GM12892 (cell line): ENCODE data around the gene AGAP9.
"Not testable (repeated sequence)": the region's sequence is repeated elsewhere in the genome, so short reads cannot be mapped to it uniquely, and the experiment has no call there.

Experiments used
- POLR2A ChIP-seq: IDR thresholded peaks from 2 replicates; pipeline ENCODE4 v1.6.1; 2011; ENCODE audit warnings: low read depth, low read length, control low read depth
- POLR2AphosphoS5 ChIP-seq: IDR thresholded peaks from 2 replicates; pipeline ENCODE4 v1.6.1; 2011; ENCODE audit warnings: low read depth, low read length, control low read depth

DNA sequence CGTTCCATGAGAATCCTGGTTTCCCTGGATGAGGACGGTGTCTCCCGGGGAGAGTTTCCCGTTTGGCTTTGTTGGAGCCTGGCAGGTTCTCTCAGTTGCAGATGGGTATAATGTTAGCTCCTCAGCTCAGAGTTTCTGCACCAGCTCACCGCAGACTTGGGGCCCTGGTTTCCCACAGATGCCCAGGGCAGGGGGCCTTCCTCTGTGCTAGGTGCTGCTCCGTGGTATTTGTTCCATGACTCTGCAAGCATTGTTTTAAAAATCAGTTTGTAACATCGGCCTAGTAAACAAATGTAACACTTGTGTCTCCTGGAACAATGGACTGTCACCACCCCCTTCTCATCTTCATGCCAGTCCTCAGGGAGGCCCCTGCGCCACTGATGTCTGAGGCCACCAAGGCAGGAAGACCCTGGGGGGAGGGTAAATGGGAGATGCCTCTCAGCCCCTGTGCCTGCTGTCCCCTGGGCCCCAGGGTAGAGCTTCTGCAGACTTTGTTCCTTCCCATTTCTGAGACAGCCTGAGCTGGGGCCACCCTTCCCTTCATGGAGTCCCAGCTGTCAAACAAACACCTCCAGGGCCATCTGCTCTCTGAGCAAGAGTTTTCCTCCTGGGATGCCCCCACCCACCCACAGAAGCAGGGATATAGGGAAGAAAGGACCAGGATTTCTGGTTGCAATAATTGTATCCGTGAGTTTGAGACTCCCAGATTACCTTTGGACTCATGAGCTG, 67.9 kb downstream of the AGAP9 start:
- not testable (repeated sequence) for TF ChIP-seq POLR2AphosphoS5, POLR2A
